ENCODE measurements around the gene RBM4B.

RBM4B gene

GRCh38 chr11:66629356-66629755 is 48.3 kb downstream of the RBM4B start:
- H3K9me2 ChIP-seq (replicated peaks; ENCODE audit: low read depth, low read length), result no peaks in the 10 kb centered on the region
- no peak overlapping the region for H2AFZ ChIP-seq (ENCODE audit: low read length)
- peaks cover 87% of the 10 kb centered on the region for H3K36me3 ChIP-seq (ENCODE audit: insufficient read depth, low read length)
- no peak overlapping the region for H3K9ac ChIP-seq (ENCODE audit: low read depth, low read length, poor library complexity, severe bottlenecking)
- H3K79me2 ChIP-seq (ENCODE audit: insufficient read depth, low read length), result peaks cover 100% of the 10 kb centered on the region
- H4K20me1 ChIP-seq (ENCODE audit: insufficient read depth, low read length, poor library complexity, severe bottlenecking), result peaks cover 93% of the 10 kb centered on the region
- no peak overlapping the region for H3K4me2 ChIP-seq (ENCODE audit: low read depth, low read length, poor library complexity, severe bottlenecking)
- H3K4me3 ChIP-seq (ENCODE audit: low read length, poor library complexity, severe bottlenecking), result no peak overlapping the region
- H3K9me3 ChIP-seq (ENCODE audit: insufficient read depth, low read depth, low read length), result no peaks in the 10 kb centered on the region
- no peaks in the 10 kb centered on the region for H3K27me3 ChIP-seq (ENCODE audit: insufficient read depth, low read length, poor library complexity, severe bottlenecking)
- TF ChIP-seq EZH2phosphoT487 (IDR thresholded peaks at IDR 0.05; ENCODE audit: borderline replicate concordance) (no peak), CTCF (conservative IDR thresholded peaks at IDR 0.05; ENCODE audit: low read length) (no peak)
- no peaks in the 10 kb centered on the region for H3K4me1 ChIP-seq (ENCODE audit: insufficient read depth, low read length, poor library complexity, severe bottlenecking)
- no peaks in the 10 kb centered on the region for H3F3A ChIP-seq (ENCODE audit: low read depth)

- Histone ChIP-seq H3K79me2 (ENCODE audit: insufficient read depth, low read length) (peaks cover 100% of the 10 kb centered on the region), H3K4me3 (ENCODE audit: low read length, poor library complexity, severe bottlenecking) (no peak overlapping the region), H2AFZ (ENCODE audit: low read length) (no peak overlapping the region), H3K4me1 (ENCODE audit: insufficient read depth, low read length, poor library complexity, severe bottlenecking) (peaks cover 6% of the 10 kb centered on the region), H3F3A (ENCODE audit: low read depth) (no peaks in the 10 kb centered on the region), H3K9ac (ENCODE audit: low read depth, low read length, poor library complexity, severe bottlenecking) (no peak overlapping the region), H4K20me1 (ENCODE audit: insufficient read depth, low read length, poor library complexity, severe bottlenecking) (peaks cover 95% of the 10 kb centered on the region), H3K27me3 (ENCODE audit: insufficient read depth, low read length, poor library complexity, severe bottlenecking) (no peaks in the 10 kb centered on the region), H3K4me2 (ENCODE audit: low read depth, low read length, poor library complexity, severe bottlenecking) (no peak overlapping the region), H3K9me2 (replicated peaks; ENCODE audit: low read depth, low read length) (no peaks in the 10 kb centered on the region), H3K36me3 (ENCODE audit: insufficient read depth, low read length) (peaks cover 90% of the 10 kb centered on the region), H3K9me3 (ENCODE audit: insufficient read depth, low read depth, low read length) (no peaks in the 10 kb centered on the region)
- TF ChIP-seq CTCF (conservative IDR thresholded peaks at IDR 0.05; ENCODE audit: low read length) (no peak), EZH2phosphoT487 (IDR thresholded peaks at IDR 0.05; ENCODE audit: borderline replicate concordance) (no peak)
Observed at GRCh38 chr11:66628061-66628603, 49.6 kb downstream of the RBM4B start.

GRCh38 chr11:66626926-66627325 is 50.8 kb downstream of the RBM4B start:
- no peaks in the 10 kb centered on the region for H3K27me3 ChIP-seq (ENCODE audit: insufficient read depth, low read length, poor library complexity, severe bottlenecking)
- H2AFZ ChIP-seq (ENCODE audit: low read length), result no peak overlapping the region
- no peaks in the 10 kb centered on the region for H3K9me3 ChIP-seq (ENCODE audit: insufficient read depth, low read depth, low read length)
- H3K4me3 ChIP-seq (ENCODE audit: low read length, poor library complexity, severe bottlenecking), result no peak overlapping the region
- peaks cover 96% of the 10 kb centered on the region for H4K20me1 ChIP-seq (ENCODE audit: insufficient read depth, low read length, poor library complexity, severe bottlenecking)
- H3K36me3 ChIP-seq (ENCODE audit: insufficient read depth, low read length), result peaks cover 91% of the 10 kb centered on the region
- no peak overlapping the region for H3K9ac ChIP-seq (ENCODE audit: low read depth, low read length, poor library complexity, severe bottlenecking)
- no peaks in the 10 kb centered on the region for H3F3A ChIP-seq (ENCODE audit: low read depth)
- no peak for TF ChIP-seq EZH2phosphoT487 (IDR thresholded peaks at IDR 0.05; ENCODE audit: borderline replicate concordance)
- no peak for TF ChIP-seq CTCF (conservative IDR thresholded peaks at IDR 0.05; ENCODE audit: low read length)
- no peak overlapping the region for H3K4me2 ChIP-seq (ENCODE audit: low read depth, low read length, poor library complexity, severe bottlenecking)
- H3K4me1 ChIP-seq (ENCODE audit: insufficient read depth, low read length, poor library complexity, severe bottlenecking), result peaks cover 18% of the 10 kb centered on the region
- peaks cover 100% of the 10 kb centered on the region for H3K79me2 ChIP-seq (ENCODE audit: insufficient read depth, low read length)
- no peaks in the 10 kb centered on the region for H3K9me2 ChIP-seq (replicated peaks; ENCODE audit: low read depth, low read length)

All from Loucy (cell line).